ENCODE measurements around the gene LY6G6C. TPM values are rescaled to one million over a fixed set of nuclear protein-coding genes. Genes with fewer than 3 reads are reported as not detected.
A peak's percentile ranks its signal among the peaks of the same experiment; 100 is the strongest.

The LY6G6C gene
- total and polyA plus RNA-seq, 4 donors, result not detected

GRCh38 chr6:31730631-31731086 lies 9.1 kb upstream of the LY6G6C start:
- DNase-seq (no peak), ATAC-seq (ENCODE audit: low FRiP score) (no peak)
- no peaks in the 10 kb centered on the region for H3K9me3 ChIP-seq (ENCODE audit: control insufficient read depth, low read length)
- H3K27me3 ChIP-seq (ENCODE audit: control insufficient read depth in 1 of 2, insufficient read depth in 2 of 2, low read length in 1 of 2), result no peaks in the 10 kb centered on the region
- 90 to 93% methylated on average over 11 of the region's 11 CpGs for WGBS, 2 donors
- peak overlapping the region in 1 of 2 donors; percentile 33 for H3K27ac ChIP-seq (ENCODE audit: low read depth in 1 of 2, low read length in 2 of 2)
- H3K36me3 ChIP-seq (ENCODE audit: control insufficient read depth in 1 of 2, insufficient read depth in 2 of 2, low read length in 1 of 2), result peaks cover 2 to 3% of the 10 kb centered on the region in 2 donors
- H3K4me3 ChIP-seq (ENCODE audit: low read length in 2 of 2), result no peak overlapping the region
- intact Hi-C loops (cut with DNase I), result loop anchor here in 1 of 2 donors (2.0 to 5.0 kb wide), 2 partner anchors 104 to 447 kb away; partner anchors contain the start of genes AGPAT1 and RNF5
- H3K4me1 ChIP-seq (ENCODE audit: control insufficient read depth in 1 of 2, insufficient read depth in 2 of 2, low read length in 2 of 2), result no peaks in the 10 kb centered on the region

GRCh38 chr6:31729979-31730630 lies 8.6 kb upstream of the LY6G6C start:
- intact Hi-C loops (cut with DNase I), result loop anchor here in 1 of 2 donors (1.0 to 5.0 kb wide), 5 partner anchors 49 to 447 kb away; partner anchors contain the start of genes AGPAT1, HSPA1B, LY6G5C and RNF5
- Histone ChIP-seq H3K27me3 (ENCODE audit: control insufficient read depth in 1 of 2, insufficient read depth in 2 of 2, low read length in 1 of 2) (no peaks in the 10 kb centered on the region), H3K9me3 (ENCODE audit: control insufficient read depth, low read length) (no peaks in the 10 kb centered on the region), H3K36me3 (ENCODE audit: control insufficient read depth in 1 of 2, insufficient read depth in 2 of 2, low read length in 1 of 2) (peaks cover 2 to 3% of the 10 kb centered on the region in 2 donors), H3K4me1 (ENCODE audit: control insufficient read depth in 1 of 2, insufficient read depth in 2 of 2, low read length in 2 of 2) (no peaks in the 10 kb centered on the region), H3K27ac (ENCODE audit: low read depth in 1 of 2, low read length in 2 of 2) (peak overlapping the region; percentile 88 to 92), H3K4me3 (ENCODE audit: low read length in 2 of 2) (peak overlapping the region; percentile 83 to 92)
- 1% methylated on average over 39 to 46 of the region's 46 CpGs for WGBS, 2 donors
- peak; percentile 94 for ATAC-seq (ENCODE audit: low FRiP score)
- peak; percentile 95 to 97 for DNase-seq

GRCh38 chr6:31729515-31729978 lies 8.0 kb upstream of the LY6G6C start:
- Histone ChIP-seq H3K36me3 (ENCODE audit: control insufficient read depth in 1 of 2, insufficient read depth in 2 of 2, low read length in 1 of 2) (peaks cover 2 to 3% of the 10 kb centered on the region in 2 donors), H3K27me3 (ENCODE audit: control insufficient read depth in 1 of 2, insufficient read depth in 2 of 2, low read length in 1 of 2) (no peaks in the 10 kb centered on the region), H3K9me3 (ENCODE audit: control insufficient read depth, low read length) (no peaks in the 10 kb centered on the region), H3K4me3 (ENCODE audit: low read length in 2 of 2) (peak overlapping the region; percentile 83 to 92), H3K4me1 (ENCODE audit: control insufficient read depth in 1 of 2, insufficient read depth in 2 of 2, low read length in 2 of 2) (no peaks in the 10 kb centered on the region), H3K27ac (ENCODE audit: low read depth in 1 of 2, low read length in 2 of 2) (peak overlapping the region; percentile 88 to 94)
- intact Hi-C loops (cut with DNase I), result loop anchor here in 1 of 2 donors (1.0 to 5.0 kb wide), 3 partner anchors 49 to 223 kb away; partner anchors contain the start of genes HSPA1B and LY6G5C
- 0 to 1% methylated on average over 29 of the region's 29 CpGs for WGBS, 2 donors
- DNase-seq, result peak; percentile 96 to 97
- peak; percentile 93 for ATAC-seq (ENCODE audit: low FRiP score)

- no peaks in the 10 kb centered on the region for H3K4me1 ChIP-seq (ENCODE audit: control insufficient read depth in 1 of 2, insufficient read depth in 2 of 2, low read length in 2 of 2)
- H3K27ac ChIP-seq (ENCODE audit: low read depth in 1 of 2, low read length in 2 of 2), result peak within 1 kb of the TSS; percentile 88 to 94
- WGBS, 2 donors, result 3 to 4% methylated on average over 36 of the region's 36 CpGs
- DNase-seq (peak; percentile 63 to 79), ATAC-seq (ENCODE audit: low FRiP score) (peak; percentile 47)
- H3K4me3 ChIP-seq (ENCODE audit: low read length in 2 of 2), result peak within 1 kb of the TSS; percentile 83 to 92
- intact Hi-C loops (cut with DNase I), result loop anchor here in 1 of 2 donors (1.0 to 5.0 kb wide), 3 partner anchors 48 to 223 kb away; partner anchors contain the start of genes HSPA1B and LY6G5C
- no peaks in the 10 kb centered on the region for H3K27me3 ChIP-seq (ENCODE audit: control insufficient read depth in 1 of 2, insufficient read depth in 2 of 2, low read length in 1 of 2)
- peaks cover 2% of the 10 kb centered on the region in 2 donors for H3K36me3 ChIP-seq (ENCODE audit: control insufficient read depth in 1 of 2, insufficient read depth in 2 of 2, low read length in 1 of 2)
- H3K9me3 ChIP-seq (ENCODE audit: control insufficient read depth, low read length), result no peaks in the 10 kb centered on the region
Measured at GRCh38 chr6:31728767-31729514, 7.4 kb upstream of the LY6G6C start, which contains the start of gene DDAH2. TSS of gene DDAH2 (minus strand) at chr6:31729299. CDS start at chr6:31729161, 138 bp downstream.

GRCh38 chr6:31727717-31728671 lies 6.4 kb upstream of the LY6G6C start:
- no peaks in the 10 kb centered on the region for H3K4me1 ChIP-seq (ENCODE audit: control insufficient read depth in 1 of 2, insufficient read depth in 2 of 2, low read length in 2 of 2)
- H3K27ac ChIP-seq (ENCODE audit: low read depth in 1 of 2, low read length in 2 of 2), result peak overlapping the region in 1 of 2 donors; percentile 94
- intact Hi-C loops (cut with DNase I), result loop anchor here in 1 of 2 donors (2.0 to 5.0 kb wide), 2 partner anchors 47 to 224 kb away; partner anchors contain the start of gene LY6G5C
- ATAC-seq (ENCODE audit: low FRiP score) (no peak), DNase-seq (peak; percentile 59 to 80)
- peak overlapping the region; percentile 83 to 92 for H3K4me3 ChIP-seq (ENCODE audit: low read length in 2 of 2)
- WGBS, 2 donors, result 48 to 51% methylated on average over 40 to 41 of the region's 41 CpGs
- no peaks in the 10 kb centered on the region for H3K27me3 ChIP-seq (ENCODE audit: control insufficient read depth in 1 of 2, insufficient read depth in 2 of 2, low read length in 1 of 2)
- peaks cover 0 to 2% of the 10 kb centered on the region in 2 donors for H3K36me3 ChIP-seq (ENCODE audit: control insufficient read depth in 1 of 2, insufficient read depth in 2 of 2, low read length in 1 of 2)
- H3K9me3 ChIP-seq (ENCODE audit: control insufficient read depth, low read length), result no peaks in the 10 kb centered on the region

- Histone ChIP-seq H3K27ac (ENCODE audit: low read depth in 1 of 2, low read length in 2 of 2) (no peak overlapping the region), H3K36me3 (ENCODE audit: control insufficient read depth in 1 of 2, insufficient read depth in 2 of 2, low read length in 1 of 2) (peaks cover 0 to 2% of the 10 kb centered on the region in 2 donors), H3K4me3 (ENCODE audit: low read length in 2 of 2) (no peak overlapping the region), H3K27me3 (ENCODE audit: control insufficient read depth in 1 of 2, insufficient read depth in 2 of 2, low read length in 1 of 2) (no peaks in the 10 kb centered on the region), H3K9me3 (ENCODE audit: control insufficient read depth, low read length) (no peaks in the 10 kb centered on the region), H3K4me1 (ENCODE audit: control insufficient read depth in 1 of 2, insufficient read depth in 2 of 2, low read length in 2 of 2) (no peaks in the 10 kb centered on the region)
- DNase-seq (peak in 1 of 2 donors; percentile 75), ATAC-seq (ENCODE audit: low FRiP score) (no peak)
- WGBS, 2 donors, result 73 to 77% methylated on average over 7 of the region's 7 CpGs
- intact Hi-C loops (cut with DNase I), result loop anchor here in 1 of 2 donors (5.0 kb wide), 1 partner anchor 225 kb away; no protein-coding TSS in a partner anchor
Measured at GRCh38 chr6:31727034-31727716, 5.6 kb upstream of the LY6G6C start.

- Histone ChIP-seq H3K4me3 (ENCODE audit: low read length in 2 of 2) (no peak overlapping the region), H3K27ac (ENCODE audit: low read depth in 1 of 2, low read length in 2 of 2) (no peak overlapping the region), H3K9me3 (ENCODE audit: control insufficient read depth, low read length) (no peaks in the 10 kb centered on the region), H3K27me3 (ENCODE audit: control insufficient read depth in 1 of 2, insufficient read depth in 2 of 2, low read length in 1 of 2) (no peaks in the 10 kb centered on the region), H3K36me3 (ENCODE audit: control insufficient read depth in 1 of 2, insufficient read depth in 2 of 2, low read length in 1 of 2) (peaks cover 0 to 2% of the 10 kb centered on the region in 2 donors), H3K4me1 (ENCODE audit: control insufficient read depth in 1 of 2, insufficient read depth in 2 of 2, low read length in 2 of 2) (no peaks in the 10 kb centered on the region)
- ATAC-seq (ENCODE audit: low FRiP score) (no peak), DNase-seq (no peak)
- intact Hi-C loops (cut with DNase I), result loop anchor here in 1 of 2 donors (5.0 kb wide), 1 partner anchor 227 kb away; no protein-coding TSS in a partner anchor
- 91% methylated on average over 12 of the region's 12 CpGs for WGBS, 2 donors
Measured at GRCh38 chr6:31725502-31726350, 4.2 kb upstream of the LY6G6C start.
